Right cardiac atrium (tissue), 5 donors: Measurements from ENCODE around the gene KIAA1586. TPM values are rescaled to one million over a fixed set of nuclear protein-coding genes. Genes with fewer than 3 reads are reported as not detected.

Experiments
- ATAC-seq, 2 donors: fragments of 200-7000 bp; cut with Tn5 transposase; one replicate each; pipeline versions ENCODE4 v1.8.0 to v1.9.1; 2020; ENCODE audit warnings: moderate library complexity in 2 of 2, mild to moderate bottlenecking in 1 of 2
- DNase-seq, 3 donors: peaks; one replicate each; pipeline ENCODE4 v3.0.0-alpha.2; 2020
- H3K27ac ChIP-seq: one replicate; pipeline ENCODE4 v1.5.1; 2013; ENCODE audit warnings: mild to moderate bottlenecking, low read length, control low read depth, moderate library complexity
- H3K27me3 ChIP-seq: one replicate; pipeline ENCODE4 v1.6.1; 2013; ENCODE audit not compliant: control insufficient read depth, insufficient read depth
- H3K4me1 ChIP-seq: one replicate; pipeline ENCODE4 v1.6.1; 2013; ENCODE audit warnings: low read length; ENCODE audit not compliant: control insufficient read depth, insufficient read depth
- H3K4me3 ChIP-seq: one replicate; pipeline ENCODE4 v1.5.1; 2013; ENCODE audit warnings: low read length, control low read depth
- H3K9me3 ChIP-seq: one replicate; pipeline ENCODE4 v1.6.1; 2013; ENCODE audit warnings: low read length; ENCODE audit not compliant: control insufficient read depth
- WGBS: extraction: QIAGEN DNeasy Blood & Tissue Kit; methylation state at CpG from one replicate; pipeline ENCODE4 v1.1.7; 2013; 5-methylcytosine and 5-hydroxymethylcytosine counted together
- intact Hi-C, 4 donors: fragments of 100-400 bp; cut with DNase I; formaldehyde crosslinking; loops; one replicate each; pipeline versions ENCODE4 v1.11.0 to v1.14.0; 2022 to 2023
- polyA plus RNA-seq: library from polyadenylated mRNA; stranded (reverse); fragments of 200-250 nt; gene quantifications from one replicate; pipeline ENCODE4 v1.2.3, GENCODE V29; 2013
- total RNA-seq, 4 donors: library from RNA; stranded (reverse); fragmentation: NEBNext Ultra II Directional; extraction: Animal tissue kit (Norgen Biotek cat#: 25700); gene quantifications; one replicate each; pipeline ENCODE4 v1.2.1, GENCODE V29; 2021
- donor health status: healthy with polysubstance abuse.
- donor health status: DM: no; HTN: yes; CAD: no.
- donor health status: DM: no; HTN: no; CAD: no.
- donor health status: DM: no; HTN: yes; CAD: no; lungs with severe emphysema.
- donor health status: DM: yes; HTN: yes; CAD: no.

KIAA1586 gene
- total and polyA plus RNA-seq, 5 donors = 3.1 to 10.3 (median 8.4) TPM

DNA sequence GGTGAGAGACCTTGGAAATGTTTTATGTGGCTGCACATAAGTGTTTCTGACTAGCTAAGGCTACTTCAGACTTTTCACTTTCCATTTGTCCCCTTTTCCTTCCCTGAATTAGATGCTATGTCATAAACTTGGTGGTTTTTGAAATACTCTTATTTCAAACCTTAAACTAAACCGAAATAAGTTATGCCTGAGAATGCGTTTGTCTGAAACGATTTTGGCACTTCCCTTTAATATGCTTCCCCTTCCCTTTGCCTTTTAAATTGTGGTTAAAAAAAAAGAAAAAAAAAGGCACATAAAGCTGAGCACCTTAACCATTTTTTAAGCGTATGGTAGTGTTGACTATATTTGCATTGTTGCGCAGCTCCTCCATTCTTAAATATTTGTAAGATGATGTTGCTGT is 57.8 kb downstream of the KIAA1586 start:
- Histone ChIP-seq H3K9me3 (no peaks in the 10 kb centered on the region), H3K4me3 (no peak overlapping the region), H3K4me1 (peaks cover 2% of the 10 kb centered on the region), H3K27ac (no peak overlapping the region), H3K27me3 (no peaks in the 10 kb centered on the region)
- intact Hi-C loops = no loop called here
- WGBS = 78% methylated on average over 5 of the region's 5 CpGs
- ATAC-seq (no peak), DNase-seq (no peak)

Other genes starting within 250 kb of the KIAA1586 start
- 1 to 10 TPM; 1.1 to 2.4 (median 1.8) TPM for gene BEND6, start 91.6 kb upstream of the KIAA1586 start, total RNA-seq
- gene BEND6, start 91.6 kb upstream of the KIAA1586 start, polyA plus RNA-seq = 0.70 TPM
- gene ZNF451, start 43.5 kb downstream of the KIAA1586 start, total RNA-seq = 10 to 100 TPM; 27.1 to 41.9 (median 28.7) TPM
- gene ZNF451, start 43.5 kb downstream of the KIAA1586 start, polyA plus RNA-seq = 11.0 TPM
- gene BAG2, start 125.6 kb downstream of the KIAA1586 start, total RNA-seq = 10 to 100 TPM; 11.3 to 17.8 (median 16.0) TPM
- gene BAG2, start 125.6 kb downstream of the KIAA1586 start, polyA plus RNA-seq = 10.1 TPM
- gene RAB23, start 175.6 kb downstream of the KIAA1586 start, total RNA-seq = 10 to 100 TPM; 11.1 to 20.7 (median 11.5) TPM
- gene RAB23, start 175.6 kb downstream of the KIAA1586 start, polyA plus RNA-seq = 6.1 TPM